Liver (tissue), 9 donors: ENCODE measurements around the gene POMT1. TPM values are rescaled to one million over a fixed set of nuclear protein-coding genes. Genes with fewer than 3 reads are reported as not detected.

ENCODE experiments used
- DNase-seq: peaks from one replicate; pipeline ENCODE4 v3.0.0-alpha.2; 2017; ENCODE audit warnings: low spot score
- H3K27ac ChIP-seq, 2 donors: one replicate each; pipeline ENCODE4 v1.7.0; 2013; ENCODE audit warnings: inconsistent platforms in 2 of 2, low read length in 2 of 2, control low read depth in 1 of 2, low read depth in 1 of 2, mild to moderate bottlenecking in 1 of 2
- H3K27me3 ChIP-seq, 4 donors: one replicate each; pipeline versions ENCODE4 v1.6.1 to v1.7.0; 2013; ENCODE audit warnings: low read length in 3 of 4, inconsistent platforms in 1 of 4, mild to moderate bottlenecking in 1 of 4, moderate library complexity in 1 of 4; ENCODE audit not compliant: control insufficient read depth in 4 of 4, insufficient read depth in 4 of 4
- H3K36me3 ChIP-seq, 4 donors: one replicate each; pipeline versions ENCODE4 v1.6.1 to v1.7.0; 2013; ENCODE audit warnings: low read length in 3 of 4, mild to moderate bottlenecking in 3 of 4, low read depth in 1 of 4, moderate library complexity in 1 of 4; ENCODE audit not compliant: control insufficient read depth in 4 of 4, insufficient read depth in 3 of 4
- H3K4me1 ChIP-seq, 4 donors: one replicate each; pipeline versions ENCODE4 v1.6.1 to v1.7.0; 2013; ENCODE audit warnings: low read length in 3 of 4, mild to moderate bottlenecking in 3 of 4, moderate library complexity in 1 of 4; ENCODE audit not compliant: control insufficient read depth in 4 of 4, insufficient read depth in 4 of 4
- H3K4me3 ChIP-seq, 3 donors: one replicate each; pipeline versions ENCODE4 v1.6.1 to v1.7.0; 2013; ENCODE audit warnings: low read length in 3 of 3, control low read depth in 1 of 3, low read depth in 1 of 3, mild to moderate bottlenecking in 1 of 3
- H3K9ac ChIP-seq, 2 donors: one replicate each; pipeline ENCODE4 v1.7.0; 2013; ENCODE audit warnings: low read length in 2 of 2, mild to moderate bottlenecking in 2 of 2, moderate library complexity in 2 of 2, control low read depth in 1 of 2, low read depth in 1 of 2
- H3K9me3 ChIP-seq, 4 donors: one replicate each; pipeline versions ENCODE4 v1.6.1 to v1.7.0; 2013; ENCODE audit warnings: low read length in 3 of 4; ENCODE audit not compliant: control insufficient read depth in 4 of 4
- GABPA ChIP-seq, 2 donors: IDR thresholded peaks in 1 of 2; conservative IDR thresholded peaks in 1 of 2; 2 replicates each; pipeline ENCODE4 v1.6.1; 2016; ENCODE audit warnings: antibody characterized with exemption in 2 of 2, mild to moderate bottlenecking in 1 of 2, moderate library complexity in 1 of 2
- HNF4A ChIP-seq, 2 donors: conservative IDR thresholded peaks; 2 replicates each; pipeline ENCODE4 v1.6.1; 2016; ENCODE audit warnings: antibody characterized with exemption in 2 of 2, mild to moderate bottlenecking in 2 of 2
- HNF4G ChIP-seq: IDR thresholded peaks from 2 replicates; pipeline ENCODE4 v1.6.1; 2016; ENCODE audit warnings: antibody characterized with exemption
- RAD21 ChIP-seq, 2 donors: IDR thresholded peaks; 2 replicates each; pipeline ENCODE4 v1.6.1; 2016; ENCODE audit warnings: antibody characterized with exemption in 2 of 2, mild to moderate bottlenecking in 2 of 2
- YY1 ChIP-seq: IDR thresholded peaks from 2 replicates; pipeline ENCODE4 v1.6.1; 2016; ENCODE audit warnings: antibody characterized with exemption, mild to moderate bottlenecking
- WGBS: extraction: QIAGEN DNeasy Blood & Tissue Kit; methylation state at CpG from one replicate; pipeline ENCODE4 v1.1.7; 2013; 5-methylcytosine and 5-hydroxymethylcytosine counted together
- polyA plus RNA-seq, 2 donors: library from polyadenylated mRNA; stranded (reverse) in 1 of 2; unstranded in 1 of 2; fragments of 200-250 nt in 1 of 2; fragments of >200 nt in 1 of 2; fragmentation: Nextera tagmentation in 1 of 2; extraction: Ambion mirVana in 1 of 2; gene quantifications; one replicate each; pipeline versions ENCODE4 v1.2.1 to v1.2.3, GENCODE V29; 2013 to 2015
- total RNA-seq, 2 donors: library from RNA; depleted of rRNA; stranded (reverse); fragments of >200 nt; gene quantifications; one replicate each; pipeline ENCODE4 v1.2.3, GENCODE V29; 2014
- TF ChIP-seq, protein P1 (sequence below): fragments of 150-350 bp; IDR thresholded peaks from 2 replicates; pipeline ENCODE4 v1.5.1; 2017; ENCODE audit warnings: improper control_type of control experiment, low read depth, low read length; ENCODE audit not compliant: missing input control
- TF ChIP-seq, protein P2 (sequence below): IDR thresholded peaks from 2 replicates; pipeline ENCODE4 v1.6.1; 2016; ENCODE audit warnings: antibody characterized with exemption, mild to moderate bottlenecking
- TF ChIP-seq, protein P3 (sequence below): IDR thresholded peaks from 2 replicates; pipeline ENCODE4 v1.6.1; 2016; ENCODE audit warnings: antibody characterized with exemption
- TF ChIP-seq, protein P4 (sequence below): IDR thresholded peaks from 2 replicates; pipeline ENCODE4 v1.6.1; 2016; ENCODE audit warnings: antibody characterized with exemption
- donor health status: healthy.
- donor health status: healthy.
- donor health status: healthy.
- donor health status: healthy.
- donor health status: healthy.

Gene POMT1
- total and polyA plus RNA-seq, 4 donors = 11.2 to 14.2 (median 11.6) TPM

DNA sequence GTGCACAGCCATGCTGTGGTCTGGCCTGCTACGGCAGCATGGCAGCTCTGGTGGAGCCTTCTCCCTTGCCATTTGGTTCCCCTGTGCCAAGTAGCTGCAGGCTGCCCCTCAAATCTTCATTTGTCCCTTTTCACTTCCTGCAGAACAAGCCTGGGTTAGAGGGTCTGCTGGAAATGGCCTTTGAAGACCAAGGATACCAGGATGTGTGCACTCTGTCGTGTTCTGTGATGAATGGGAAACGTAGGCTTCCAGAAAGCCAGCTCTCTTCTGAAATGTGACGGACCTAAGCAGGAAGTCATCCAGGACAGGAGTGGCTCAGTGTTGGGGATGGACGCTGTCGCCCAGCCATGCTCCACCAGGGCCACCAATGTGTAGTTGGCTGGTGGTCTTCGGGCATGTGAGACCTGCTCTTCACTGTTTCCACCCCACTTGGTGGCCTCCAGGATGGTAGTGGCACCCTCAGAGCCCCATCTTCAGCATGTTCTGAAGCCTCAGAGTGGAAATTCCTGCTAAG, 3.4 kb upstream of the POMT1 start:
- TF ChIP-seq HNF4G (no peak), RAD21 (IDR thresholded peaks at IDR 0.05) (no peak), YY1 (no peak), GABPA (IDR thresholded peaks at IDR 0.05 in 1 of 2, conservative IDR thresholded peaks at IDR 0.05 in 1 of 2) (no peak)
- TF ChIP-seq, protein P1, sequence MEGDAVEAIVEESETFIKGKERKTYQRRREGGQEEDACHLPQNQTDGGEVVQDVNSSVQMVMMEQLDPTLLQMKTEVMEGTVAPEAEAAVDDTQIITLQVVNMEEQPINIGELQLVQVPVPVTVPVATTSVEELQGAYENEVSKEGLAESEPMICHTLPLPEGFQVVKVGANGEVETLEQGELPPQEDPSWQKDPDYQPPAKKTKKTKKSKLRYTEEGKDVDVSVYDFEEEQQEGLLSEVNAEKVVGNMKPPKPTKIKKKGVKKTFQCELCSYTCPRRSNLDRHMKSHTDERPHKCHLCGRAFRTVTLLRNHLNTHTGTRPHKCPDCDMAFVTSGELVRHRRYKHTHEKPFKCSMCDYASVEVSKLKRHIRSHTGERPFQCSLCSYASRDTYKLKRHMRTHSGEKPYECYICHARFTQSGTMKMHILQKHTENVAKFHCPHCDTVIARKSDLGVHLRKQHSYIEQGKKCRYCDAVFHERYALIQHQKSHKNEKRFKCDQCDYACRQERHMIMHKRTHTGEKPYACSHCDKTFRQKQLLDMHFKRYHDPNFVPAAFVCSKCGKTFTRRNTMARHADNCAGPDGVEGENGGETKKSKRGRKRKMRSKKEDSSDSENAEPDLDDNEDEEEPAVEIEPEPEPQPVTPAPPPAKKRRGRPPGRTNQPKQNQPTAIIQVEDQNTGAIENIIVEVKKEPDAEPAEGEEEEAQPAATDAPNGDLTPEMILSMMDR = no peak
- TF ChIP-seq, protein P2, sequence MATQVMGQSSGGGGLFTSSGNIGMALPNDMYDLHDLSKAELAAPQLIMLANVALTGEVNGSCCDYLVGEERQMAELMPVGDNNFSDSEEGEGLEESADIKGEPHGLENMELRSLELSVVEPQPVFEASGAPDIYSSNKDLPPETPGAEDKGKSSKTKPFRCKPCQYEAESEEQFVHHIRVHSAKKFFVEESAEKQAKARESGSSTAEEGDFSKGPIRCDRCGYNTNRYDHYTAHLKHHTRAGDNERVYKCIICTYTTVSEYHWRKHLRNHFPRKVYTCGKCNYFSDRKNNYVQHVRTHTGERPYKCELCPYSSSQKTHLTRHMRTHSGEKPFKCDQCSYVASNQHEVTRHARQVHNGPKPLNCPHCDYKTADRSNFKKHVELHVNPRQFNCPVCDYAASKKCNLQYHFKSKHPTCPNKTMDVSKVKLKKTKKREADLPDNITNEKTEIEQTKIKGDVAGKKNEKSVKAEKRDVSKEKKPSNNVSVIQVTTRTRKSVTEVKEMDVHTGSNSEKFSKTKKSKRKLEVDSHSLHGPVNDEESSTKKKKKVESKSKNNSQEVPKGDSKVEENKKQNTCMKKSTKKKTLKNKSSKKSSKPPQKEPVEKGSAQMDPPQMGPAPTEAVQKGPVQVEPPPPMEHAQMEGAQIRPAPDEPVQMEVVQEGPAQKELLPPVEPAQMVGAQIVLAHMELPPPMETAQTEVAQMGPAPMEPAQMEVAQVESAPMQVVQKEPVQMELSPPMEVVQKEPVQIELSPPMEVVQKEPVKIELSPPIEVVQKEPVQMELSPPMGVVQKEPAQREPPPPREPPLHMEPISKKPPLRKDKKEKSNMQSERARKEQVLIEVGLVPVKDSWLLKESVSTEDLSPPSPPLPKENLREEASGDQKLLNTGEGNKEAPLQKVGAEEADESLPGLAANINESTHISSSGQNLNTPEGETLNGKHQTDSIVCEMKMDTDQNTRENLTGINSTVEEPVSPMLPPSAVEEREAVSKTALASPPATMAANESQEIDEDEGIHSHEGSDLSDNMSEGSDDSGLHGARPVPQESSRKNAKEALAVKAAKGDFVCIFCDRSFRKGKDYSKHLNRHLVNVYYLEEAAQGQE = no peak
- TF ChIP-seq, protein P3, sequence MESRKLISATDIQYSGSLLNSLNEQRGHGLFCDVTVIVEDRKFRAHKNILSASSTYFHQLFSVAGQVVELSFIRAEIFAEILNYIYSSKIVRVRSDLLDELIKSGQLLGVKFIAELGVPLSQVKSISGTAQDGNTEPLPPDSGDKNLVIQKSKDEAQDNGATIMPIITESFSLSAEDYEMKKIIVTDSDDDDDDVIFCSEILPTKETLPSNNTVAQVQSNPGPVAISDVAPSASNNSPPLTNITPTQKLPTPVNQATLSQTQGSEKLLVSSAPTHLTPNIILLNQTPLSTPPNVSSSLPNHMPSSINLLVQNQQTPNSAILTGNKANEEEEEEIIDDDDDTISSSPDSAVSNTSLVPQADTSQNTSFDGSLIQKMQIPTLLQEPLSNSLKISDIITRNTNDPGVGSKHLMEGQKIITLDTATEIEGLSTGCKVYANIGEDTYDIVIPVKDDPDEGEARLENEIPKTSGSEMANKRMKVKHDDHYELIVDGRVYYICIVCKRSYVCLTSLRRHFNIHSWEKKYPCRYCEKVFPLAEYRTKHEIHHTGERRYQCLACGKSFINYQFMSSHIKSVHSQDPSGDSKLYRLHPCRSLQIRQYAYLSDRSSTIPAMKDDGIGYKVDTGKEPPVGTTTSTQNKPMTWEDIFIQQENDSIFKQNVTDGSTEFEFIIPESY = no peak
- Histone ChIP-seq H3K4me1 (peaks cover 6 to 22% (median 12%) of the 10 kb centered on the region in 4 donors), H3K9ac (no peak overlapping the region), H3K27me3 (no peaks in the 10 kb centered on the region), H3K9me3 (no peaks in the 10 kb centered on the region), H3K27ac (no peak overlapping the region), H3K36me3 (peaks cover 16 to 53% (median 31%) of the 10 kb centered on the region in 4 donors), H3K4me3 (no peak overlapping the region)
- 89% methylated on average over 7 of the region's 7 CpGs for WGBS
- DNase-seq = no peak

DNA sequence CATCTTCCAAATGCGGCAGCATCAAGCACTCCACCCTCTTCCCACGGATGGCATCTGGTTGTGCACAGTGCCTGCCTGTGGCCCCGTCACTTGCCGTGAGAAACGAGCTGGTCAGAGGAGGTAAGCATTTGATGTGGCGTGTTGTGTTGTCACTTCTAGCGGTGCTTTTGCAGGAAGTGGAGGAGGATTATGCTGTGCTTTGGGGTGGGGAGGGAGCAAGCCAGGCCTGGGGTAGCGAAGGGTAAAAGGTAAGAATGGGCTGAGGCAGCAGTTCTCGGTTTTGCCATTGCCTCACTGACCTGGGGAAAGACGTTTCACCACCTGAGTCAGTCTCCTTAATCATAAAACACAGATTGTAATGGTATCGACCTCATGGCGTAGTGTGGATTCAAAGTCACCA, 2.3 kb upstream of the POMT1 start:
- 74% methylated on average over 12 of the region's 12 CpGs for WGBS
- TF ChIP-seq, protein P1 = no peak
- TF ChIP-seq, protein P4, sequence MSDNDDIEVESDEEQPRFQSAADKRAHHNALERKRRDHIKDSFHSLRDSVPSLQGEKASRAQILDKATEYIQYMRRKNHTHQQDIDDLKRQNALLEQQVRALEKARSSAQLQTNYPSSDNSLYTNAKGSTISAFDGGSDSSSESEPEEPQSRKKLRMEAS = no peak
- TF ChIP-seq RAD21 (IDR thresholded peaks at IDR 0.05) (no peak), HNF4A (conservative IDR thresholded peaks at IDR 0.05) (no peak)
- H3K4me1 ChIP-seq = peaks cover 6 to 23% (median 14%) of the 10 kb centered on the region in 4 donors
- H3K27me3 ChIP-seq = no peaks in the 10 kb centered on the region
- no peaks in the 10 kb centered on the region for H3K9me3 ChIP-seq
- H3K9ac ChIP-seq = no peak overlapping the region
- H3K4me3 ChIP-seq = no peak overlapping the region
- peaks cover 11 to 43% (median 24%) of the 10 kb centered on the region in 4 donors for H3K36me3 ChIP-seq
- no peak for DNase-seq
- no peak overlapping the region for H3K27ac ChIP-seq
